ENCODE measurements around the gene AGAP9. TPM values are rescaled to one million over a fixed set of nuclear protein-coding genes. Genes with fewer than 3 reads are reported as not detected.

AGAP9 gene
- total and polyA plus RNA-seq, 2 experiments from 2014 or later = 2.6 to 3.7 TPM

GRCh38 chr10:47451998-47452494 is 71.4 kb downstream of the AGAP9 start:
- no peak overlapping the region for H2AFZ ChIP-seq
- no peaks in the 10 kb centered on the region for H3K36me3 ChIP-seq (ENCODE audit: low read depth)
- H3K27ac ChIP-seq = no peak overlapping the region
- no peak overlapping the region for H3K4me3 ChIP-seq
- H3K9me3 ChIP-seq (ENCODE audit: low read depth) = no peaks in the 10 kb centered on the region
- no peaks in the 10 kb centered on the region for H4K20me1 ChIP-seq (ENCODE audit: insufficient read depth)
- no peak for DNase-seq
- H3K9ac ChIP-seq = no peak overlapping the region
- H3K4me2 ChIP-seq (ENCODE audit: unreplicated experiment) = no peak overlapping the region
- H3K27me3 ChIP-seq (replicated peaks; ENCODE audit: insufficient read depth) = no peaks in the 10 kb centered on the region
- 80 to 85% methylated on average over 7 of the region's 7 CpGs for WGBS, 2 experiments (ENCODE audit: low coverage in 1 of 2, low lambda C conversion rate in 2 of 2, missing lambda C conversion rate in 2 of 2)
- no peaks in the 10 kb centered on the region for H3K4me1 ChIP-seq (ENCODE audit: insufficient read depth)
- H3K9me2 ChIP-seq (ENCODE audit: insufficient read depth) = no peaks in the 10 kb centered on the region
- TF ChIP-seq EZH2phosphoT487 (IDR thresholded peaks at IDR 0.05; ENCODE audit: insufficient read depth, low read depth) = no peak
- in situ Hi-C loops (cut with MboI) = no loop called here
- no peaks in the 10 kb centered on the region for H3K79me2 ChIP-seq (ENCODE audit: insufficient read depth)
- no peaks in the 10 kb centered on the region for H3F3A ChIP-seq (ENCODE audit: insufficient read depth)

Small RNAs within 50 kb of the gene (small RNA-seq; reads per million reads assigned to genes)
- gene AL591684.3 (ENCODE audit: low read depth, low replicate concordance) (not detected), gene RNA5SP312 (ENCODE audit: low read depth, low replicate concordance) (not detected)

Other genes starting within 250 kb of the AGAP9 start
- 0.22 TPM in 1 of 2 replicates, not detected in the other for gene GDF10, start 223.4 kb downstream of the AGAP9 start, total RNA-seq (2014; rRNA removed; shearing (Covaris generic))
- 0.08 TPM in 1 of 2 replicates, not detected in the other for gene GDF10, start 223.4 kb downstream of the AGAP9 start, polyA plus RNA-seq (2016; fragmentation: Nextera tagmentation; extraction: Ambion mirVana)
- not detected in 2 replicates for gene GDF2, start 201.2 kb downstream of the AGAP9 start, total RNA-seq (2014; rRNA removed; shearing (Covaris generic))
- gene GDF2, start 201.2 kb downstream of the AGAP9 start, polyA plus RNA-seq (2016; fragmentation: Nextera tagmentation; extraction: Ambion mirVana) = not detected in 2 replicates
- not detected in 2 replicates for gene RBP3, start 175.3 kb downstream of the AGAP9 start, total RNA-seq (2014; rRNA removed; shearing (Covaris generic))
- gene RBP3, start 175.3 kb downstream of the AGAP9 start, polyA plus RNA-seq (2016; fragmentation: Nextera tagmentation; extraction: Ambion mirVana) = not detected in 2 replicates
- gene ZNF488, start 139.3 kb downstream of the AGAP9 start, total RNA-seq (2014; rRNA removed; shearing (Covaris generic)) = not detected in 2 replicates
- 0.11 TPM in 1 of 2 replicates, not detected in the other for gene ZNF488, start 139.3 kb downstream of the AGAP9 start, polyA plus RNA-seq (2016; fragmentation: Nextera tagmentation; extraction: Ambion mirVana)
- gene ANXA8, start 39.5 kb downstream of the AGAP9 start, total RNA-seq (2014; rRNA removed; shearing (Covaris generic)) = 3.4 and 3.7 TPM in 2 replicates
- 4.0 and 4.5 TPM in 2 replicates for gene ANXA8, start 39.5 kb downstream of the AGAP9 start, polyA plus RNA-seq (2016; fragmentation: Nextera tagmentation; extraction: Ambion mirVana)
- not detected in 2 replicates for gene FAM25G, start 31.9 kb downstream of the AGAP9 start, total RNA-seq (2014; rRNA removed; shearing (Covaris generic))
- gene FAM25G, start 31.9 kb downstream of the AGAP9 start, polyA plus RNA-seq (2016; fragmentation: Nextera tagmentation; extraction: Ambion mirVana) = 1.1 and 1.4 TPM in 2 replicates
- 1.9 TPM in 2 replicates for gene SYT15B, start 240.0 kb upstream of the AGAP9 start, total RNA-seq (2014; rRNA removed; shearing (Covaris generic))
- 1.5 and 1.8 TPM in 2 replicates for gene SYT15B, start 240.0 kb upstream of the AGAP9 start, polyA plus RNA-seq (2016; fragmentation: Nextera tagmentation; extraction: Ambion mirVana)

All from GM23248 (cell line).